ENCODE data around the gene FBXO2. TPM values are rescaled to one million over a fixed set of nuclear protein-coding genes. Genes with fewer than 3 reads are reported as not detected.

FBXO2 gene
- total and polyA plus RNA-seq, 10 of the 15 experiments (the other 5 are each of a cell fraction or from before 2014, with no cell fraction given): 0.06 to 0.41 (median 0.18) TPM; not detected in 4

DNA sequence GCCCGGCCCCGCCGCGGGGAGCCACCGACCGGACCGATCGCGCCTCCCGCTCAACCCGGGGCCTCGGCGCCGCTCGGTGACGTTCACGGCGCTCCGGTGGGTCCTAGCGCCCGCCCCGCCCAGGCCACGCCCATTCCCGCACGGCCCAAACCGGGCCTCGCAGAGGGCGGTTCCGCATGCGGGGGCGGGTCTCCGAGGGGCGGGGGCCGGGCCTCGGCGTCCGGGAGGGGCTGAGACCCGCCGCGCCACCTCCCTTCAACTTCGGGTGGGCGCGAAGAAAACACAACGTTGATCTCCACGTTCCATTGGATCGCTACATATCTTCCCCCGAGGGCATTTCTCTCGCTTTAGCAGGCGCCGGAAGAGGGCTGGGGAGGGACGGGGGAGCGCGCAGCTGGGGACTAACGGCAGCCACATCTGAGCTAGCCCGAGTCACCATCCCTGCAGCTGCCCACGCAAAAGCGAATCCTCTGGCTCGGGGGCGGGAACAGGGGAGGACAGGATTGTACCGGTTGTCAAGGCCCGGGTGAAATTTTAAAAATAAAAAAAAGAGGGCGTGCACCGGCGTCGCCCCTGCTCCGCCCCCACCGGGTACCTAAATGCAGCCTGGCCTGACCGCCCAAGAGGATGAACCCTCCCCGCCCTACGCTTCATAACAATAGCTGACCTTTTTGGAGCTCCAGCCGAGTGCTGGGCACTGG is 27.0 kb upstream of the FBXO2 start, which contains the start of gene MAD2L2 (continued):
- peak; percentile 93 for TF ChIP-seq SP1 (IDR thresholded peaks at IDR 0.05; ENCODE audit: low read depth, low read length)
- no peak for TF ChIP-seq TCF7 (IDR thresholded peaks at IDR 0.05; ENCODE audit: borderline replicate concordance)
- TF ChIP-seq SRF (IDR thresholded peaks at IDR 0.05; ENCODE audit: low read depth in 2 of 2, low read length in 2 of 2): peak; percentile 82 to 93
- no peak for TF ChIP-seq MXI1 (IDR thresholded peaks at IDR 0.05; ENCODE audit: low read depth, low read length)
- TF ChIP-seq, protein P1, sequence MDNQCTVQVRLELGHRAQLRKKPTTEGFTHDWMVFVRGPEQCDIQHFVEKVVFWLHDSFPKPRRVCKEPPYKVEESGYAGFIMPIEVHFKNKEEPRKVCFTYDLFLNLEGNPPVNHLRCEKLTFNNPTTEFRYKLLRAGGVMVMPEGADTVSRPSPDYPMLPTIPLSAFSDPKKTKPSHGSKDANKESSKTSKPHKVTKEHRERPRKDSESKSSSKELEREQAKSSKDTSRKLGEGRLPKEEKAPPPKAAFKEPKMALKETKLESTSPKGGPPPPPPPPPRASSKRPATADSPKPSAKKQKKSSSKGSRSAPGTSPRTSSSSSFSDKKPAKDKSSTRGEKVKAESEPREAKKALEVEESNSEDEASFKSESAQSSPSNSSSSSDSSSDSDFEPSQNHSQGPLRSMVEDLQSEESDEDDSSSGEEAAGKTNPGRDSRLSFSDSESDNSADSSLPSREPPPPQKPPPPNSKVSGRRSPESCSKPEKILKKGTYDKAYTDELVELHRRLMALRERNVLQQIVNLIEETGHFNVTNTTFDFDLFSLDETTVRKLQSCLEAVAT (IDR thresholded peaks at IDR 0.05): no peak
- peak; percentile 56 for TF ChIP-seq IKZF1 (conservative IDR thresholded peaks at IDR 0.05)
- TF ChIP-seq, protein P2, sequence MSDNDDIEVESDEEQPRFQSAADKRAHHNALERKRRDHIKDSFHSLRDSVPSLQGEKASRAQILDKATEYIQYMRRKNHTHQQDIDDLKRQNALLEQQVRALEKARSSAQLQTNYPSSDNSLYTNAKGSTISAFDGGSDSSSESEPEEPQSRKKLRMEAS (IDR thresholded peaks at IDR 0.05; ENCODE audit: low read depth, low read length): no peak
- TF ChIP-seq RELA (IDR thresholded peaks at IDR 0.05; ENCODE audit: borderline replicate concordance, partially characterized antibody): no peak
- TF ChIP-seq NR2C1 (IDR thresholded peaks at IDR 0.05): peak; percentile 38; the same call in 1 of the 2 replicates
- TF ChIP-seq SMARCA5 (IDR thresholded peaks at IDR 0.05): peak; percentile 58; the same call in 1 of the 2 replicates
- TF ChIP-seq ZZZ3 (IDR thresholded peaks at IDR 0.05; ENCODE audit: control insufficient read depth, insufficient read length, low read depth): no peak
- peak; percentile 32; the same call in 1 of the 2 replicates for TF ChIP-seq TCF12 (IDR thresholded peaks at IDR 0.05; ENCODE audit: low read depth, low read length)
- peak; percentile 23; the same call in 1 of the 2 replicates for TF ChIP-seq NBN (IDR thresholded peaks at IDR 0.05)
- peak; percentile 17 for TF ChIP-seq SIX5 (IDR thresholded peaks at IDR 0.05; ENCODE audit: low read depth, low read length, severe bottlenecking)
- TF ChIP-seq PAX5 (IDR thresholded peaks at IDR 0.05; ENCODE audit: borderline replicate concordance, low read depth, low read length): 0 out of 2 replicates have a peak, but pooled peaks have one; percentile 23
- TF ChIP-seq, protein P3, sequence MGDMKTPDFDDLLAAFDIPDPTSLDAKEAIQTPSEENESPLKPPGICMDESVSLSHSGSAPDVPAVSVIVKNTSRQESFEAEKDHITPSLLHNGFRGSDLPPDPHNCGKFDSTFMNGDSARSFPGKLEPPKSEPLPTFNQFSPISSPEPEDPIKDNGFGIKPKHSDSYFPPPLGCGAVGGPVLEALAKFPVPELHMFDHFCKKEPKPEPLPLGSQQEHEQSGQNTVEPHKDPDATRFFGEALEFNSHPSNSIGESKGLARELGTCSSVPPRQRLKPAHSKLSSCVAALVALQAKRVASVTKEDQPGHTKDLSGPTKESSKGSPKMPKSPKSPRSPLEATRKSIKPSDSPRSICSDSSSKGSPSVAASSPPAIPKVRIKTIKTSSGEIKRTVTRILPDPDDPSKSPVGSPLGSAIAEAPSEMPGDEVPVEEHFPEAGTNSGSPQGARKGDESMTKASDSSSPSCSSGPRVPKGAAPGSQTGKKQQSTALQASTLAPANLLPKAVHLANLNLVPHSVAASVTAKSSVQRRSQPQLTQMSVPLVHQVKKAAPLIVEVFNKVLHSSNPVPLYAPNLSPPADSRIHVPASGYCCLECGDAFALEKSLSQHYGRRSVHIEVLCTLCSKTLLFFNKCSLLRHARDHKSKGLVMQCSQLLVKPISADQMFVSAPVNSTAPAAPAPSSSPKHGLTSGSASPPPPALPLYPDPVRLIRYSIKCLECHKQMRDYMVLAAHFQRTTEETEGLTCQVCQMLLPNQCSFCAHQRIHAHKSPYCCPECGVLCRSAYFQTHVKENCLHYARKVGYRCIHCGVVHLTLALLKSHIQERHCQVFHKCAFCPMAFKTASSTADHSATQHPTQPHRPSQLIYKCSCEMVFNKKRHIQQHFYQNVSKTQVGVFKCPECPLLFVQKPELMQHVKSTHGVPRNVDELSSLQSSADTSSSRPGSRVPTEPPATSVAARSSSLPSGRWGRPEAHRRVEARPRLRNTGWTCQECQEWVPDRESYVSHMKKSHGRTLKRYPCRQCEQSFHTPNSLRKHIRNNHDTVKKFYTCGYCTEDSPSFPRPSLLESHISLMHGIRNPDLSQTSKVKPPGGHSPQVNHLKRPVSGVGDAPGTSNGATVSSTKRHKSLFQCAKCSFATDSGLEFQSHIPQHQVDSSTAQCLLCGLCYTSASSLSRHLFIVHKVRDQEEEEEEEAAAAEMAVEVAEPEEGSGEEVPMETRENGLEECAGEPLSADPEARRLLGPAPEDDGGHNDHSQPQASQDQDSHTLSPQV (IDR thresholded peaks at IDR 0.05): no peak
- TF ChIP-seq LARP7 (IDR thresholded peaks at IDR 0.05): 0 out of 2 replicates have a peak, but pooled peaks have one; percentile 34
- peak; percentile 88 for TF ChIP-seq POLR2A (IDR thresholded peaks at IDR 0.05; ENCODE audit: low read depth, low read length)
- TF ChIP-seq RB1 (IDR thresholded peaks at IDR 0.05; ENCODE audit: borderline replicate concordance): peak; percentile 77; the same call in 1 of the 2 replicates
- no peak for TF ChIP-seq GABPA (IDR thresholded peaks at IDR 0.05; ENCODE audit: low read depth)
- TF ChIP-seq, protein P4, sequence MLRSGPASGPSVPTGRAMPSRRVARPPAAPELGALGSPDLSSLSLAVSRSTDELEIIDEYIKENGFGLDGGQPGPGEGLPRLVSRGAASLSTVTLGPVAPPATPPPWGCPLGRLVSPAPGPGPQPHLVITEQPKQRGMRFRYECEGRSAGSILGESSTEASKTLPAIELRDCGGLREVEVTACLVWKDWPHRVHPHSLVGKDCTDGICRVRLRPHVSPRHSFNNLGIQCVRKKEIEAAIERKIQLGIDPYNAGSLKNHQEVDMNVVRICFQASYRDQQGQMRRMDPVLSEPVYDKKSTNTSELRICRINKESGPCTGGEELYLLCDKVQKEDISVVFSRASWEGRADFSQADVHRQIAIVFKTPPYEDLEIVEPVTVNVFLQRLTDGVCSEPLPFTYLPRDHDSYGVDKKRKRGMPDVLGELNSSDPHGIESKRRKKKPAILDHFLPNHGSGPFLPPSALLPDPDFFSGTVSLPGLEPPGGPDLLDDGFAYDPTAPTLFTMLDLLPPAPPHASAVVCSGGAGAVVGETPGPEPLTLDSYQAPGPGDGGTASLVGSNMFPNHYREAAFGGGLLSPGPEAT (IDR thresholded peaks at IDR 0.05; ENCODE audit: low read depth): 0 out of 2 replicates have a peak, but pooled peaks have one; percentile 27
- peak; percentile 51 for TF ChIP-seq HCFC1 (IDR thresholded peaks at IDR 0.05; ENCODE audit: low read length)
- TF ChIP-seq NR2F1 (conservative IDR thresholded peaks at IDR 0.05): no peak

All from GM12878 (cell line).